Ishikawa (cell line): ENCODE results near the gene CLCN1.
A peak's percentile ranks its signal among the peaks of the same experiment; 100 is the strongest.

Experiments
- CEBPB ChIP-seq: IDR thresholded peaks from 2 replicates; pipeline ENCODE4 v1.6.1; 2012
- CREB1 ChIP-seq: IDR thresholded peaks from 2 replicates; pipeline ENCODE4 v1.6.1; 2012; ENCODE audit warnings: low read depth
- EP300 ChIP-seq: IDR thresholded peaks from 2 replicates; pipeline ENCODE4 v1.6.1; 2012; ENCODE audit warnings: borderline replicate concordance
- FOXM1 ChIP-seq: IDR thresholded peaks from 2 replicates; pipeline ENCODE4 v1.6.1; 2012; ENCODE audit warnings: low read depth, borderline replicate concordance
- MAX ChIP-seq: IDR thresholded peaks from 2 replicates; pipeline ENCODE4 v1.6.1; 2012
- NFIC ChIP-seq: IDR thresholded peaks from 2 replicates; pipeline ENCODE4 v1.6.1; 2012
- RAD21 ChIP-seq: IDR thresholded peaks from 2 replicates; pipeline ENCODE4 v1.6.1; 2012; ENCODE audit warnings: low read depth
- REST ChIP-seq: IDR thresholded peaks from 2 replicates; pipeline ENCODE4 v1.6.1; 2012; ENCODE audit warnings: low read depth, mild to moderate bottlenecking
- TAF1 ChIP-seq: IDR thresholded peaks from 2 replicates; pipeline ENCODE4 v1.6.1; 2012; ENCODE audit warnings: low read depth, mild to moderate bottlenecking
- TCF12 ChIP-seq: IDR thresholded peaks from 2 replicates; pipeline ENCODE4 v1.6.1; 2012; ENCODE audit warnings: low read depth
- TEAD4 ChIP-seq: IDR thresholded peaks from 2 replicates; pipeline ENCODE4 v1.6.1; 2012
- YY1 ChIP-seq: IDR thresholded peaks from 2 replicates; pipeline ENCODE4 v1.6.1; 2012; ENCODE audit warnings: low read depth
- ZBTB7A ChIP-seq: IDR thresholded peaks from 2 replicates; pipeline ENCODE4 v1.6.1; 2012; ENCODE audit warnings: low read depth
- TF ChIP-seq, protein P1 (sequence below): IDR thresholded peaks from 2 replicates; pipeline ENCODE4 v1.6.1; 2012

Gene CLCN1

GRCh38 chr7:143345428-143345900 is 29.6 kb downstream of the CLCN1 start:
- TF ChIP-seq MAX (peak; percentile 68), TAF1 (no peak), REST (no peak), RAD21 (peak; percentile 30), CEBPB (no peak)

DNA sequence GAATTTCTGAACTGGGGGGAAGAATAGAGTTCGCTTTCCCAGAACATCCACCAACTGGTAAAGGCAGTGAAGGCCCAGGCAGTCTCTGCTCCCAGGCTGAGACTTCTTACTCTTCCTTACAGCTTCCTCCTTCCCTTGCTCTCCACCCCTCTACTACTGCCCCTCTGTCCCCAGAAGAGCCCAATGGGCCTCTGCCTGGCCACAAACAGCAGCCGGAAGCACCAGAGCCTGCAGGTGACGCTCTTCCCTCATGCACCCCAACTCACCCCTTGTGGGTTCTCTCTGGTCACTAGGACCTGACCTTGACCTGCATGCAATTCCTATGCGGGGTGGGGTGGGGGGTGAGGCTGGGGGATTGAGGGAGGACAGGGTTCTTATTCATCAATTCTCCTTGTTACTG is 30.1 kb downstream of the CLCN1 start:
- TF ChIP-seq ZBTB7A (no peak), RAD21 (0 out of 2 replicates have a peak, but pooled peaks have one; percentile 1), TCF12 (no peak)

- no peak for TF ChIP-seq TAF1
- no peak for TF ChIP-seq REST
- TF ChIP-seq TCF12, result no peak
- no peak for TF ChIP-seq ZBTB7A
- no peak for TF ChIP-seq RAD21
- TF ChIP-seq CEBPB, result no peak
- no peak for TF ChIP-seq YY1
- no peak for TF ChIP-seq NFIC
- TF ChIP-seq FOXM1, result no peak
These were observed 32.0 kb downstream of the CLCN1 start for GRCh38 chr7:143347950-143348349.

GRCh38 chr7:143351060-143351459 is 35.1 kb downstream of the CLCN1 start:
- TF ChIP-seq NFIC, result no peak

GRCh38 chr7:143351574-143351973 is 35.7 kb downstream of the CLCN1 start:
- TF ChIP-seq ZBTB7A, result no peak
- TF ChIP-seq CREB1, result no peak
- TF ChIP-seq CEBPB, result no peak
- TF ChIP-seq TCF12, result no peak
- TF ChIP-seq RAD21, result no peak
- TF ChIP-seq TEAD4, result no peak
- TF ChIP-seq YY1, result no peak
- TF ChIP-seq NFIC, result no peak
- TF ChIP-seq REST, result no peak
- TF ChIP-seq, protein P1, sequence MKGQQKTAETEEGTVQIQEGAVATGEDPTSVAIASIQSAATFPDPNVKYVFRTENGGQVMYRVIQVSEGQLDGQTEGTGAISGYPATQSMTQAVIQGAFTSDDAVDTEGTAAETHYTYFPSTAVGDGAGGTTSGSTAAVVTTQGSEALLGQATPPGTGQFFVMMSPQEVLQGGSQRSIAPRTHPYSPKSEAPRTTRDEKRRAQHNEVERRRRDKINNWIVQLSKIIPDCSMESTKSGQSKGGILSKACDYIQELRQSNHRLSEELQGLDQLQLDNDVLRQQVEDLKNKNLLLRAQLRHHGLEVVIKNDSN, result no peak
- no peak for TF ChIP-seq EP300
- no peak for TF ChIP-seq TAF1
- TF ChIP-seq FOXM1, result no peak

DNA sequence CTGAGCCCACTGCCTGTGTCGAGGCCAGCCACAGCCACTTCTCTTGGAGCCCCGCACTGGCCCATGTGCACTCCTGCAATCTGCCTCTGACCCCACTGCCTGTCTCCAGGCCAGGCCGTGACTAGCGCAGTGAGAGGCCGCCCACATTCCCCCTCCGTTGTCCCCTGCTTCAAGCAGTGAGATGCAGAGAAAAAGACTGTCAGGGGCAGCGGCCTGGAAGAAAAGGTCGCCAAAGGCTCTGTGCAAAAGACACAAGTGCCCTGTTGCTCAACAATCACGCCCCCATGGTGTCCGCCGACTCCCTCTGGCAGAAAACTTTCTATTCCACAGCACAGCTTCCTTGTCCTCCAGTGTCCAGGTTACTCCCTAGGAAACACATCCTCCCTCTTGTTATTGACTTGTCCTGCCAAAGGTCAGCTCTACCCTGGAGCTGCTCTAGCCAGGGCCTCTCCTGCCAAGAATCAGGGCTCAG is 36.7 kb downstream of the CLCN1 start:
- TF ChIP-seq TEAD4 (no peak), RAD21 (no peak), CREB1 (no peak), TCF12 (no peak), TAF1 (no peak), ZBTB7A (no peak)
